Tibial nerve (tissue), 4 donors: ENCODE results near the gene REC114.

Experiments used
- EP300 ChIP-seq, 2 donors: sonication (generic); formaldehyde crosslinking; IDR thresholded peaks; one replicate each; pipeline ENCODE4 v1.6.1; 2017; ENCODE audit warnings: antibody characterized with exemption in 2 of 2, mild to moderate bottlenecking in 1 of 2
- TF ChIP-seq, protein P1 (sequence below), 5 experiments: fragments of 200-600 bp in 3 of 5; fragments of 450-650 bp in 2 of 5; sonication (generic) in 3 of 5; IDR thresholded peaks; one replicate each; pipeline ENCODE4 v1.5.1; 2016 to 2019; ENCODE audit warnings: antibody characterized with exemption in 5 of 5, mild to moderate bottlenecking in 3 of 5, moderate library complexity in 2 of 5

- no peak for TF ChIP-seq EP300 (IDR thresholded peaks at IDR 0.05)
- TF ChIP-seq, protein P1, sequence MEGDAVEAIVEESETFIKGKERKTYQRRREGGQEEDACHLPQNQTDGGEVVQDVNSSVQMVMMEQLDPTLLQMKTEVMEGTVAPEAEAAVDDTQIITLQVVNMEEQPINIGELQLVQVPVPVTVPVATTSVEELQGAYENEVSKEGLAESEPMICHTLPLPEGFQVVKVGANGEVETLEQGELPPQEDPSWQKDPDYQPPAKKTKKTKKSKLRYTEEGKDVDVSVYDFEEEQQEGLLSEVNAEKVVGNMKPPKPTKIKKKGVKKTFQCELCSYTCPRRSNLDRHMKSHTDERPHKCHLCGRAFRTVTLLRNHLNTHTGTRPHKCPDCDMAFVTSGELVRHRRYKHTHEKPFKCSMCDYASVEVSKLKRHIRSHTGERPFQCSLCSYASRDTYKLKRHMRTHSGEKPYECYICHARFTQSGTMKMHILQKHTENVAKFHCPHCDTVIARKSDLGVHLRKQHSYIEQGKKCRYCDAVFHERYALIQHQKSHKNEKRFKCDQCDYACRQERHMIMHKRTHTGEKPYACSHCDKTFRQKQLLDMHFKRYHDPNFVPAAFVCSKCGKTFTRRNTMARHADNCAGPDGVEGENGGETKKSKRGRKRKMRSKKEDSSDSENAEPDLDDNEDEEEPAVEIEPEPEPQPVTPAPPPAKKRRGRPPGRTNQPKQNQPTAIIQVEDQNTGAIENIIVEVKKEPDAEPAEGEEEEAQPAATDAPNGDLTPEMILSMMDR (IDR thresholded peaks at IDR 0.05) = no peak
Measured at GRCh38 chr15:73474785-73475184, 31.8 kb downstream of the REC114 start.
